PFSK-1 (cell line): ENCODE results near the gene MAML2.

Experiments
- FOXP2 ChIP-seq: optimal IDR thresholded peaks from 2 replicates; pipeline ENCODE3; 2011; ENCODE audit warnings: borderline replicate concordance, control low read depth, inconsistent platforms; ENCODE audit not compliant: insufficient read depth; ENCODE audit errors: extremely low read length, extremely low read depth
- POLR2AphosphoS5 ChIP-seq: IDR thresholded peaks from 2 replicates; pipeline ENCODE4 v1.6.1; 2012; ENCODE audit warnings: low read depth, mild to moderate bottlenecking, control low read depth, low read length, moderate library complexity
- SIN3A ChIP-seq: IDR thresholded peaks from 2 replicates; pipeline ENCODE4 v1.6.1; 2012; ENCODE audit warnings: mild to moderate bottlenecking, low read length, moderate library complexity, borderline replicate concordance; ENCODE audit not compliant: insufficient read depth
- TAF1 ChIP-seq: IDR thresholded peaks from 2 replicates; pipeline ENCODE4 v1.6.1; 2012; ENCODE audit warnings: low read length, control low read depth, borderline replicate concordance; ENCODE audit not compliant: insufficient read depth
- TF ChIP-seq, protein P1 (sequence below), 2 experiments: IDR thresholded peaks; 2 replicates each; pipeline versions ENCODE4 v1.6.1 to v1.8.0; 2011 to 2012; ENCODE audit warnings: low read depth in 2 of 2, low read length in 2 of 2, control low read depth in 1 of 2, inconsistent platforms in 1 of 2, mild to moderate bottlenecking in 1 of 2, moderate library complexity in 1 of 2; ENCODE audit not compliant: insufficient read depth in 1 of 2

MAML2 gene

DNA sequence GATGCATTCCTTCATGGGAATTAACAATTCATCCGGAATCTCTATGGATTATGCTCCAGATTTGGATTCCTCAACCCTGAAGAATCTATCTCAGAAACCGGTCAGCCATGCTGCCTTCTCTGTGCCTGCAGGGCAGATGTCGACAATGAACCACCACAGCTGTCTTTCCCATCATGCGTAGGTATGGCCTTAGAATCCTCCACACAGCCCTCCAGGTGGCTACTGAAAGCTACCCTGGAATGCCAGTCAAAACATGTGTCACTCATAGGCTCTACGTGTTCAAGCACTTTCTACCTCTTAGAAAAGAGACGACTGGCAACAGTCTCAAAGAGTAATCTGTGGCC lies 19.4 kb downstream of the MAML2 start:
- no peak for TF ChIP-seq FOXP2
- TF ChIP-seq SIN3A: no peak
- TF ChIP-seq TAF1: no peak
- TF ChIP-seq, protein P1, sequence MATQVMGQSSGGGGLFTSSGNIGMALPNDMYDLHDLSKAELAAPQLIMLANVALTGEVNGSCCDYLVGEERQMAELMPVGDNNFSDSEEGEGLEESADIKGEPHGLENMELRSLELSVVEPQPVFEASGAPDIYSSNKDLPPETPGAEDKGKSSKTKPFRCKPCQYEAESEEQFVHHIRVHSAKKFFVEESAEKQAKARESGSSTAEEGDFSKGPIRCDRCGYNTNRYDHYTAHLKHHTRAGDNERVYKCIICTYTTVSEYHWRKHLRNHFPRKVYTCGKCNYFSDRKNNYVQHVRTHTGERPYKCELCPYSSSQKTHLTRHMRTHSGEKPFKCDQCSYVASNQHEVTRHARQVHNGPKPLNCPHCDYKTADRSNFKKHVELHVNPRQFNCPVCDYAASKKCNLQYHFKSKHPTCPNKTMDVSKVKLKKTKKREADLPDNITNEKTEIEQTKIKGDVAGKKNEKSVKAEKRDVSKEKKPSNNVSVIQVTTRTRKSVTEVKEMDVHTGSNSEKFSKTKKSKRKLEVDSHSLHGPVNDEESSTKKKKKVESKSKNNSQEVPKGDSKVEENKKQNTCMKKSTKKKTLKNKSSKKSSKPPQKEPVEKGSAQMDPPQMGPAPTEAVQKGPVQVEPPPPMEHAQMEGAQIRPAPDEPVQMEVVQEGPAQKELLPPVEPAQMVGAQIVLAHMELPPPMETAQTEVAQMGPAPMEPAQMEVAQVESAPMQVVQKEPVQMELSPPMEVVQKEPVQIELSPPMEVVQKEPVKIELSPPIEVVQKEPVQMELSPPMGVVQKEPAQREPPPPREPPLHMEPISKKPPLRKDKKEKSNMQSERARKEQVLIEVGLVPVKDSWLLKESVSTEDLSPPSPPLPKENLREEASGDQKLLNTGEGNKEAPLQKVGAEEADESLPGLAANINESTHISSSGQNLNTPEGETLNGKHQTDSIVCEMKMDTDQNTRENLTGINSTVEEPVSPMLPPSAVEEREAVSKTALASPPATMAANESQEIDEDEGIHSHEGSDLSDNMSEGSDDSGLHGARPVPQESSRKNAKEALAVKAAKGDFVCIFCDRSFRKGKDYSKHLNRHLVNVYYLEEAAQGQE (IDR thresholded peaks at IDR 0.05; ENCODE audit: insufficient read depth in 1 of 2, low read depth in 2 of 2, low read length in 2 of 2): no peak
- TF ChIP-seq POLR2AphosphoS5: no peak

DNA sequence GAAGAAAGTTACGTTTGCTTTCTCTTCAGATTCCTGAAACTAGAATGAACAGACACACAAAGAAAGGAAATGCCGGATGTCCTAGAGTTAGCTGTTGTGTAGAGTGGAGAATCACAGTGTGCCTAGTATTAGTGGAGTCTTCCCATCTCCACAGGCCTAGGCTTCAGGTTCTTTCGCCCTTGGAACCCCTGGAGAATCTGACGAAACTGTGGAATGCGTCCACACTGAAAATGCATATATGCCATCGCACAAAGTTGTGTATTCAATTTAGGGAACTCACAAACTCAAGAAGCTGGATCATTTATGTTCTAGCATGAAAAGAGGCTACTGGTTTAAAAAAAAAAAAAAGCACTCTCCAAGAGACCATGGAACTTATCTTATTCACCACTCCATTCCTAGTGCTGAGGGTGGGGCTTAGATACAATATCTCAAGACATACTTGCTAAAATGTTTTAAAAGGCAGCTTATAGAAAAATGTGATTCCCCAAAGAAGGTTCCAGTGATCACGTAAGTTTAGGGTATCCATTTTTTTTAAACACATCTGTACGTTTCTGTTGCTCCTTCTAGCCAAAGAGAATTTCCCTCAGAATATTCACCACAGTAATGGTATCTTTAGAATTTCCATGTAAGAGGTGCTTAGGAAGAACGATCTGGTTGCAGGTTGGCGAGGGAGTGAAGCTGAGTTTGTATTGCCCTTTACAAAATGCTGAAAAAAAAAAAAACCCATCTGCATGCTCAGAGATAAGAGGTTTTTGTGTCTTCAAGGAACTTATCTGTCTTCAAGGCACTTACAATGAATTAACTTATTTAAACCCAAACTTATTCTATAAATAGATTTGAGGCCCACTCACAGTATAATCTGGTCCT lies 20.0 kb downstream of the MAML2 start:
- TF ChIP-seq POLR2AphosphoS5 (no peak), FOXP2 (no peak), SIN3A (no peak), TAF1 (no peak)

GRCh38 chr11:96321091-96321490 lies 21.9 kb downstream of the MAML2 start:
- TF ChIP-seq, protein P1 (IDR thresholded peaks at IDR 0.05; ENCODE audit: insufficient read depth in 1 of 2, low read depth in 2 of 2, low read length in 2 of 2): no peak
- TF ChIP-seq SIN3A: no peak
- TF ChIP-seq TAF1: no peak
- TF ChIP-seq POLR2AphosphoS5: no peak
- TF ChIP-seq FOXP2: no peak

DNA sequence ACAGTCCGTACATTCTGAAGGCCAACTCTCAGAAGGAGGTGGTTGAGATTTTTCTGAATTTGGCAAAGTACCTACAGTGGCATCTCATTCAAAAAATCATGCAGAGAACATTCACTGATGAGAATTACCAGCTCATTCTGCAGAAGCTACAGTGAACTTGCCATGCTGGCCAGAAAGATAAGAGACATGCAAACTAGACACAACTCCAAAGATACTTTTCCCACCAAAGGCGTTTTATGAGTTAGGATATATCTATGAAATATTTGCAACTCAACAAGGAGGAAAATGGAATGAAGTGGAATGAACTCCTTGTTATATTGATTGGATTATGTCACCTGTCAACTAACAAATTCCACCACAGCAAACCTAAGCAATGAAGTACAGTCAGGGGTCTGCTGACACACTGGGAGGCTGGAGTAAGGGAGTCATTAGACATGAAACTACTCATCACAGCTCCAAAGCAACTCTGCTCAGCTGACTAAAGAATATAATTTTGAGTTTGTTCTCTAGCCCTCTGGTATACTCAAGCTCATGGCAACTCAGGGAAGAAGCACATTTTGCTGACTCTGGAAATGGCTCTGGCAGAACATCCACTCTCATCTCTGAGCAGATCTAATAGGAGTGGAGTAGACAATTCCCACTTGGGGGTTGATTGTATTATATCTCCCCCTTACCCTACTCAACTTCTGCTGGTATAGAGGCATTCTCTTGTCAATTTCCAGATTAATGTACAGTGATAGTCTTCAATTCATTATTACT lies 22.9 kb downstream of the MAML2 start:
- TF ChIP-seq FOXP2 (no peak), TAF1 (no peak), POLR2AphosphoS5 (no peak), SIN3A (no peak)
- TF ChIP-seq, protein P1 (IDR thresholded peaks at IDR 0.05; ENCODE audit: insufficient read depth in 1 of 2, low read depth in 2 of 2, low read length in 2 of 2): no peak

DNA sequence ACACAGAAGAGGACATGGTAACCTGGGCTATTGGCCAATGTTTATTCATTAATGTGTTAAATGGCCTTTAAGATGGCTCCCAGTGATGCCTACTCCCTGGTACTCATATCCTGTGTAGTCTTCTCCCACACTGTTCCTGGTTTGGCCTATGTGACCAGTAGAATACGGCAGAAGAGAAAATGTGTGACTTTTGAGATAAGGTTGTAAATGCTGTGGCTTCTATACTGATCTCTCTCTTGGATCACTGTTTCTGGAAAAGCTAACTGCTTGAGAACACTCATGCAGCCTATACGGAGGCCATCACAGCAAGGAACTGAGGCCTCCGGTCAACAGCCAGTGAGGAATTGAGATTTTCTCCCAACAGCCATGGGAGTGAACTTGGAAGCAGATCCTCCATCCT lies 24.1 kb downstream of the MAML2 start:
- no peak for TF ChIP-seq SIN3A
- no peak for TF ChIP-seq TAF1
- no peak for TF ChIP-seq FOXP2
- no peak for TF ChIP-seq POLR2AphosphoS5
- TF ChIP-seq, protein P1 (IDR thresholded peaks at IDR 0.05; ENCODE audit: insufficient read depth in 1 of 2, low read depth in 2 of 2, low read length in 2 of 2): no peak
